ENCODE measurements around the gene RIOK2.

The RIOK2 gene

DNA sequence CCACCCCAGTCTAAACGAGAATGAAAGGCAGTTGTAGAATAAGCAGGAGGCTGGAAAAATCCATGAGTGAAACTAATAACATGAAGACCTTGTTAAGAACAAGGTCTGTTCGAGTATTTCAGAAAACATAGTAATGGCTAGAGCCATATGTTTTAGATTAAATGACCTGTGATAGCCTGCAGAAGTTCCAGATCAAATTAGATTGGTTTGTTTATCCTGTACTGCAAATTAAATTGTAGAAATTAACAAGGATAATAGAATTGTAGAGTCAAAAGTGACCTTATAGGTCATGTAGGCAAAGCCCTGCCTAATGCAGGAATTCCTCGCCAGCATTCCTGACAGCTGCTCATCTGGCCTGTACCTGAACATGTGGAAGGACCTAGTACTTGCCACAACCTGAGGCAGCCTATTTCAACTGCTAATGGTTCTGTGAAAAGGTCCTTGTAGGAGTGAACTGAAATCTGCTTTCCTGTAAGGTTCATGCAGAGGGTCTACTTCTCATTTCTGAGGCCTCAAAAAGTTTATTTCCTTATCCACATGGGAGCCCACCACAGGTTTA lies 57.8 kb downstream of the RIOK2 start:
- H3K9me3 Mint-ChIP-seq = no peaks in the 10 kb centered on the region
- H3K27me3 Mint-ChIP-seq = peaks cover 3% of the 10 kb centered on the region
- peaks cover 2% of the 10 kb centered on the region for H3K4me1 Mint-ChIP-seq (ENCODE audit: low read depth)
- DNase-seq = no peak
- H3K27ac Mint-ChIP-seq = no peak overlapping the region
- H3K36me3 Mint-ChIP-seq (ENCODE audit: low read depth) = no peaks in the 10 kb centered on the region
- no peak overlapping the region for H3K4me3 Mint-ChIP-seq

DNA sequence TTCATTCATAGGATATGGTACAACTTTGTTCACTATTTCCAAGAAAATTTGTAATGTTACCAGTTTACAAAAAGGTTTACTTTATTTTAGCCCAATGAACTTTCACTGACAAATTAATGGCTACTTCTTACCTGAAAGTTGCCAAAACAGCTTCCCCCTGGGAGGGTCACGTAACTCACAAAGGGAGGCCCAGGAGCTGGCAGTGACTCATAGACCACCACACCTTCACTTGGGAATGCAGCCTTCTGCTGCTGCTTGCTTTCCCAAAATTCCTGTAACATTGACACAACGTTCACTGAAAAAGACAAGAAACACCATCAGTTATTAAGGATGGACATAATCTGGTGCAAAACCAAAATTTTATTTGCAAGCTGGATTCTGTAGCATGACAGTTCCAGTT lies 58.7 kb downstream of the RIOK2 start:
- H3K9me3 Mint-ChIP-seq = no peaks in the 10 kb centered on the region
- H3K27ac Mint-ChIP-seq = no peak overlapping the region
- peaks cover 2% of the 10 kb centered on the region for H3K4me1 Mint-ChIP-seq (ENCODE audit: low read depth)

DNA sequence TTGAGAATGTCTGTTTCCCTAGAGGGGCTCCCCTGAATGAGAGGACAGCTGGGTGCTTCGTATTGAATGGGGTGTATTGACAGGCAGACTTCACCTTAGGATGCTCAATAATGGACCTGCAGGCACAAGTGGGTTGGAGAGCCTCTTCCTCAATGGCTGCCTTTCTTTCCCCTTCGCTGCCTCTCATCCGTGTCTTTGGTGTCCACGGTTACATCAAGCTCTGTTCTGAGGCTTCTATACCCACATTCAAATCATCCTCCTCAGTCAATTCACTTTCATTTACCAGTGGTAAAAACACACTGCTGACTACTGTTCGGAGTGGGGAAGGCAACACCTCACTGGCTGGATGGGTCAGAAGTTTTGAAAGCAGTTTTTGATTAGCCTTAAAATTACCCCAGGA lies 61.2 kb downstream of the RIOK2 start:
- Mint-ChIP-seq H3K27ac (no peak overlapping the region), H3K4me3 (no peak overlapping the region), H3K36me3 (ENCODE audit: low read depth) (no peaks in the 10 kb centered on the region), H3K9me3 (no peaks in the 10 kb centered on the region), H3K27me3 (peaks cover 3% of the 10 kb centered on the region), H3K4me1 (ENCODE audit: low read depth) (no peaks in the 10 kb centered on the region)
- no peak for DNase-seq

More for the DNA sequence above, 58.7 kb downstream of the RIOK2 start:
- peaks cover 3% of the 10 kb centered on the region for H3K27me3 Mint-ChIP-seq
- H3K36me3 Mint-ChIP-seq (ENCODE audit: low read depth) = no peaks in the 10 kb centered on the region
- DNase-seq = no peak
- no peak overlapping the region for H3K4me3 Mint-ChIP-seq

DNA sequence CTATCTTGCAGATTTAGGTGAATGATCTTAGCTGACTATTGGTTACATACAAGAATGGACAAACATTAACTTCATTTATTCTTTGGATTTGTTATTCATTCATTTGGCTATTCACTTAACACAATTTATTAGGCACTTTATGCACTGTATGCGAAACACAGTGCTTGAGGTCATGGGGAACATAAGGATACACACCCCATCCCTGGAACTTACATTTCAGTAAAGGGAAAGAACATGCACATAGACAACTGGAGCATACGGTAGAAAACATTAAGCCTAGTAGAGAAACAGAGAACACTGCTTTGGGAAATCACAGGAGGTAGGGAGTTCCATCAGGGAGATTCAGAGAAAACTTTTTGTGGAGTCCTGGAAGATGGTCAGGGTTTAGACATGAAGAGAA lies 62.9 kb downstream of the RIOK2 start:
- H3K36me3 Mint-ChIP-seq (ENCODE audit: low read depth) = no peaks in the 10 kb centered on the region
- no peaks in the 10 kb centered on the region for H3K9me3 Mint-ChIP-seq
- DNase-seq = no peak
- no peaks in the 10 kb centered on the region for H3K4me1 Mint-ChIP-seq (ENCODE audit: low read depth)
- no peak overlapping the region for H3K4me3 Mint-ChIP-seq
- H3K27ac Mint-ChIP-seq = no peak overlapping the region
- no peaks in the 10 kb centered on the region for H3K27me3 Mint-ChIP-seq

DNA sequence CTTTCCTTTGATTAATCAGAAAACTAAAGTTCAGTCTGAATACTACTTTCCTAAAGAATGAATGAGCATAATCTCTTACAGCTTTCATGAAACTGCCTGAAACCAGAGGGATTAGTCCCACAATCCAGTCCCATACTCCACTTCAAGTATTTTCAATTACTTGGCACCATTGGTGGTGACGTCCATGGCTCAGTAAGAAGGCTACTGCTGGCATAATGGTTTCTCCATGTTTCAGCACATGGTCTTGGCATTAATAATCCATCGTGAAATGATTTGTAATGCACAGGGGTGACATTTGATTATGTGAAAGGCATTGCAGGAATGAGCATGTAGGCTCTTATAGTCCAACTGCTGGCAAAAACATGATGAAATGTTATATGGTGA lies 64.0 kb downstream of the RIOK2 start:
- H3K36me3 Mint-ChIP-seq (ENCODE audit: low read depth) = no peaks in the 10 kb centered on the region
- no peaks in the 10 kb centered on the region for H3K9me3 Mint-ChIP-seq
- no peak overlapping the region for H3K4me3 Mint-ChIP-seq
- DNase-seq = no peak
- H3K4me1 Mint-ChIP-seq (ENCODE audit: low read depth) = no peaks in the 10 kb centered on the region
- H3K27ac Mint-ChIP-seq = no peak overlapping the region
- H3K27me3 Mint-ChIP-seq = no peaks in the 10 kb centered on the region

DNA sequence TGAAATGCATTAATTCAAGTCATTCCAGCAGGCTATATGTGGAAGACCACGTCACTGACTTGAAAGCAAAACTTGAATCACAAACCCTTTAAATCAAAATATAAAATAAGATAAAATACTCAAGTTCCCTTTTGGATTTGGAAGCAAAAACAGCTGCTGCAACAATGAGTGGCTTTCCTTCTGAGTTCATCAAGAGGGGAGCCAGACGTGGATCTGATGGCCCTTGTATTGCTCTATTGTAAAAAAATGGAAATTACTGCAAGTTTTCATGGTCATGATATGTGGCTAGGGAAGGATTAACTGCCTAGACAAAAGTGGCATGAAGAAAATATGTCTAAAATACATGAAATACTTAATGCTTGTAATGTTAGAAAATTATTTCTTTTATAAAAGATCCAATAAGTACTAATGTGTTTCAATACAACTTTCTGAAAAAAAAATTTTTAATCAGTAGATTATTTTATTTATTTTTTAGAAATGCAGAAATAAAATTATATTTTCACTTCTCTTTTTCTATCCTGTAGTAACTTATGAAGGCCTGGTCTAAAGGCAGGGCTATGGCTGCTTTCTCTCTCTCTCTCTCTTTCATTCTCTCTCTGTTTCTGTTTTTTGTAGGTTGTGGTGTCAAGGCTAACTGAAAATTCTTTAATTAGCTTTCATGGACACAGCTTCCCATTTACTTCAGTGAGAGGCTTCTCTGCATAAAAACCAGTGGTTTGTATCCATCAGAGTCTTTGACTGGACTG lies 64.6 kb downstream of the RIOK2 start:
- no peak overlapping the region for H3K27ac Mint-ChIP-seq
- H3K4me3 Mint-ChIP-seq = no peak overlapping the region
- H3K9me3 Mint-ChIP-seq = no peaks in the 10 kb centered on the region
- DNase-seq = no peak
- no peaks in the 10 kb centered on the region for H3K27me3 Mint-ChIP-seq
- H3K36me3 Mint-ChIP-seq (ENCODE audit: low read depth) = no peaks in the 10 kb centered on the region
- no peaks in the 10 kb centered on the region for H3K4me1 Mint-ChIP-seq (ENCODE audit: low read depth)

DNA sequence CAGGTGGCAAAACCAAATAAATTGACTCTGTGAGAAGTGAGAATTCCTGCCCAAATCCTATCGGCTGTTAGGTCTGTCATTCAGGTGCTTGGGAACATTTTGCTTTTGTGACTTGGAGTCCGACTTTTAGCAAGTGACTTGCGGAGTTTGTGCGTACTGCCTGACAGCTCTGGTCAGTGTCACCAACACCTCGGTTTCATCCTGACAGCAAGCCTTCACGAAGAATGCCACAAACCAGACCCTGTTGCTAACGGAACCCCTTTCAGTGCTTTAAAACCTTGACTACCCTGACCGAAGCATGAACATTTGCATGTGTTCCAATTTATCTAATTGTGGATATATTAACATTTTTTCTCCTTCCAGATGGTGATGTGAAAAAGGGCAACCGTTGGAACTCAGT lies 67.1 kb downstream of the RIOK2 start:
- Mint-ChIP-seq H3K36me3 (ENCODE audit: low read depth) (no peaks in the 10 kb centered on the region), H3K27ac (no peak overlapping the region), H3K9me3 (no peaks in the 10 kb centered on the region), H3K27me3 (no peaks in the 10 kb centered on the region), H3K4me1 (ENCODE audit: low read depth) (peaks cover 8% of the 10 kb centered on the region), H3K4me3 (no peak overlapping the region)
- DNase-seq = no peak

DNA sequence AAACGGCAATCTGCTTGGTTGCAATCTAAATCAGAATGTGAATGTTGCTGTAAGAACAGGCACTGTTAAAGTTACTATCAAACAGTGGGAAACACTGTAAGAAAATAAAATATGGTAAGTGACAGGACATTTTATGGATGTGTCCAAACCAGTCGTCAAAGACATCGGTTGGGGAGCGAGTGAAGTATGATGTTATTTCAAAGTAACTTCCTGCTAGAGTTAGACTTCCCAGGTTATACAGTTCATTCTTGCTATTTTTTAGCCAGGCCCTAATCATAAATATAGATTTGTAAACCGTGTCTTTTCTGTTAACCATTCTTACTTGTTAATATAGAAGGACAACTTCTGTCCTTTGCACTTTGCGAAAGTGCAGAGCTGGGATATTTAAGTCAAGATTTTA lies 70.8 kb downstream of the RIOK2 start:
- no peak for DNase-seq
- no peaks in the 10 kb centered on the region for H3K27me3 Mint-ChIP-seq
- H3K9me3 Mint-ChIP-seq = no peaks in the 10 kb centered on the region
- H3K27ac Mint-ChIP-seq = no peak overlapping the region
- peaks cover 8% of the 10 kb centered on the region for H3K4me1 Mint-ChIP-seq (ENCODE audit: low read depth)
- no peak overlapping the region for H3K4me3 Mint-ChIP-seq
- H3K36me3 Mint-ChIP-seq (ENCODE audit: low read depth) = no peaks in the 10 kb centered on the region

DNA sequence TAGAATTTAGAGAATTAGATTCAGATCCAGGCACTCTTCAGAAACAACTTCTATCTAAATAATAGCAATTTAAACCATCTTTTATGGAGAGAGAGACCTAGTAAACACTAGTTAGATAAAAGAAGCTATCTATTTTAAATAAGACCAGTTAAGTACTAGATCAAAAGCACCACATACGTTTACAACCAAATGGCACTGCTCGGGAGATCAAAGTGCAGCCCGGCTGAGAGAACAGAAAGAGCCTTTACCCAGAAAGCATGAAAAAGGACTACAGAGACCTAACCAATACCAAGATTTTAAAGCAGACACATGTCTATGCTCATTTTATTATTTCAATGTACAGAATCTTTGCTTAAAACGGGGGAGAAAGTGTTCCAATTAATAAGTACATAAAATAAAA lies 71.4 kb downstream of the RIOK2 start:
- no peaks in the 10 kb centered on the region for H3K9me3 Mint-ChIP-seq
- no peak for DNase-seq
- H3K36me3 Mint-ChIP-seq (ENCODE audit: low read depth) = no peaks in the 10 kb centered on the region
- no peaks in the 10 kb centered on the region for H3K27me3 Mint-ChIP-seq
- peaks cover 8% of the 10 kb centered on the region for H3K4me1 Mint-ChIP-seq (ENCODE audit: low read depth)
- H3K27ac Mint-ChIP-seq = no peak overlapping the region
- H3K4me3 Mint-ChIP-seq = no peak overlapping the region

DNA sequence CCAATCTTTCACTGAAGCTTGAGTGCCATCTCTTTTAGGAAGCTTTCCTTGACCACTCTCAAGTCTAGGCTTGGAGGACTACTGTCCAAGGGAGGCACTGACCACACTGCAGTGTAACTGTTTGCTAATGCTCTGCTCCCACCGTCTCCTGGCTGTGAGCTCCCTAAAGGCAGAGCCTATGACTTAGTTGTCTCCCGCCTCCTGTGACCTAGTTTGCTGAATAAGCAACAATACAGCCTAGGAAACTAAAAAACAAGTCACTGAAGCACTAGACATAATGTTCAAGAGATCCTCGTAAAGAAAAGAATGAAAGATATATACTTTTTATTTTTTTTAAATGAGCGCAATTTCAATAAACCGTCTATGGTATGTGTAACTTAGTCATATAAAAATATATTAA lies 72.0 kb downstream of the RIOK2 start:
- DNase-seq = no peak

More for the DNA sequence above, 72.0 kb downstream of the RIOK2 start:
- Mint-ChIP-seq H3K27me3 (no peaks in the 10 kb centered on the region), H3K36me3 (ENCODE audit: low read depth) (no peaks in the 10 kb centered on the region), H3K9me3 (no peaks in the 10 kb centered on the region), H3K27ac (no peak overlapping the region), H3K4me1 (ENCODE audit: low read depth) (peaks cover 8% of the 10 kb centered on the region), H3K4me3 (no peak overlapping the region)

Data from activated T-cell treated with anti-CD3 and anti-CD28 coated beads, Interleukin-2, amount 50 U/mL, for 24 hours (primary cell).